H1 (cell line): ENCODE results near the gene CRISPLD2. TPM values are rescaled to one million over a fixed set of nuclear protein-coding genes. Genes with fewer than 3 reads are reported as not detected.

Source experiments
- CTCF ChIA-PET: fragments of 300-600 bp; sonication (Branson Sonifier 250); formaldehyde crosslinking; loops from one replicate; lab custom pipeline; 2021; ENCODE audit not compliant: partially characterized antibody; lab: Charles Lee
- POLR2A ChIA-PET: fragments of 300-600 bp; sonication (Branson Sonifier 250); formaldehyde crosslinking; loops from one replicate; lab custom pipeline; 2021; ENCODE audit warnings: inconsistent platforms; ENCODE audit not compliant: partially characterized antibody; lab: Charles Lee
- DNase-seq, 2 experiments: peaks; one replicate each; pipeline versions ENCODE4 v3.0.0 to v3.0.0-alpha.2; 2010 to 2022; ENCODE audit warnings: low spot score in 2 of 2, low read depth in 1 of 2, mixed read lengths in 1 of 2
- FAIRE-seq: peaks from 2 replicates; lab custom pipeline; 2011; peaks lifted over from hg19 to GRCh38; lab: Jason Lieb, UNC
- H2AFZ ChIP-seq: 2 replicates; pipeline ENCODE4 v1.8.1; 2012; ENCODE audit warnings: low read length, inconsistent platforms
- H2AK5ac ChIP-seq: 2 replicates; pipeline ENCODE4 v1.6.1; 2013; ENCODE audit warnings: low read depth, low read length
- H2BK120ac ChIP-seq: replicated peaks from 2 replicates; pipeline ENCODE3; 2013; ENCODE audit warnings: low read depth, low read length, inconsistent platforms
- H2BK12ac ChIP-seq: 2 replicates; pipeline ENCODE4 v1.6.1; 2013; ENCODE audit warnings: low read depth, low read length
- H2BK15ac ChIP-seq: 2 replicates; pipeline ENCODE4 v1.6.1; 2013; ENCODE audit warnings: low read length
- H2BK20ac ChIP-seq: 2 replicates; pipeline ENCODE4 v1.6.1; 2013; ENCODE audit warnings: low read length
- H2BK5ac ChIP-seq: 2 replicates; pipeline ENCODE4 v1.6.1; 2013; ENCODE audit warnings: low read depth, low read length
- H3K14ac ChIP-seq: 2 replicates; pipeline ENCODE4 v1.6.1; 2013; ENCODE audit warnings: inconsistent platforms; ENCODE audit not compliant: insufficient read length
- H3K18ac ChIP-seq: 2 replicates; pipeline ENCODE4 v1.6.1; 2013; ENCODE audit warnings: low read length; ENCODE audit errors: extremely low read depth
- H3K23ac ChIP-seq: 2 replicates; pipeline ENCODE4 v1.6.1; 2013; ENCODE audit warnings: inconsistent platforms; ENCODE audit not compliant: insufficient read length
- H3K23me2 ChIP-seq: 2 replicates; pipeline ENCODE4 v1.6.1; 2013; ENCODE audit warnings: low read depth, low read length
- H3K27ac ChIP-seq: 2 replicates; pipeline ENCODE4 v1.6.1; 2011; ENCODE audit warnings: low read depth, low read length, inconsistent platforms
- H3K27me3 ChIP-seq, 4 experiments: replicated peaks in 1 of 4; 1 replicate in 1 of 4; 2 replicates in 3 of 4; pipeline versions ENCODE4 v1.6.1 to v1.8.1; 2011 to 2013; ENCODE audit warnings: low read length in 3 of 4, mild to moderate bottlenecking in 3 of 4, inconsistent platforms in 2 of 4, mixed read lengths in 2 of 4, moderate library complexity in 1 of 4; ENCODE audit not compliant: control insufficient read depth in 3 of 4, insufficient read depth in 3 of 4; ENCODE audit errors: extremely low read depth in 1 of 4
- H3K36me3 ChIP-seq, 4 experiments: 2 replicates each; pipeline versions ENCODE4 v1.6.1 to v1.8.1; 2011 to 2013; ENCODE audit warnings: mild to moderate bottlenecking in 4 of 4, low read length in 3 of 4, moderate library complexity in 2 of 4, control low read depth in 1 of 4, inconsistent platforms in 1 of 4; ENCODE audit not compliant: insufficient read depth in 4 of 4, control insufficient read depth in 2 of 4
- H3K4ac ChIP-seq: replicated peaks from 2 replicates; pipeline ENCODE3; 2013; ENCODE audit warnings: low read length, low read depth, mixed read lengths, inconsistent platforms; ENCODE audit not compliant: insufficient read length
- H3K4me1 ChIP-seq, 4 experiments: replicated peaks in 1 of 4; 1 replicate in 1 of 4; 2 replicates in 3 of 4; pipeline versions ENCODE4 v1.6.1 to v1.8.1; 2011 to 2013; ENCODE audit warnings: low read length in 3 of 4, inconsistent platforms in 2 of 4, mixed read lengths in 1 of 4; ENCODE audit not compliant: insufficient read depth in 4 of 4, control insufficient read depth in 3 of 4
- H3K4me2 ChIP-seq, 2 experiments: 2 replicates each; pipeline versions ENCODE4 v1.6.1 to v1.8.1; 2011 to 2013; ENCODE audit warnings: low read depth in 2 of 2, low read length in 2 of 2, control low read depth in 1 of 2, inconsistent platforms in 1 of 2, mild to moderate bottlenecking in 1 of 2; ENCODE audit not compliant: insufficient read depth in 1 of 2
- H3K4me3 ChIP-seq, 4 experiments: fragments of 200-600, 300-600 bp in 1 of 4; sonication (generic), shearing (Covaris generic), sonication (Bioruptor Twin) in 1 of 4; 2 replicates each; pipeline versions ENCODE4 v1.5.1 to v1.8.1; 2011 to 2016; ENCODE audit warnings: low read length in 4 of 4, low read depth in 3 of 4, control low read depth in 2 of 4, inconsistent platforms in 2 of 4, mild to moderate bottlenecking in 2 of 4, mixed read lengths in 1 of 4, moderate library complexity in 1 of 4; ENCODE audit not compliant: insufficient read depth in 2 of 4; ENCODE audit errors: extremely low read depth in 1 of 4
- H3K56ac ChIP-seq: replicated peaks from 2 replicates; pipeline ENCODE3; 2013; ENCODE audit warnings: low read depth, mild to moderate bottlenecking, mixed read lengths, low read length, inconsistent platforms; ENCODE audit not compliant: insufficient read length
- H3K79me1 ChIP-seq: 2 replicates; pipeline ENCODE4 v1.6.1; 2013; ENCODE audit warnings: low read depth, low read length, control low read depth
- H3K79me2 ChIP-seq, 2 experiments: 2 replicates each; pipeline versions ENCODE4 v1.6.1 to v1.8.1; 2012 to 2013; ENCODE audit warnings: low read length in 2 of 2, mild to moderate bottlenecking in 2 of 2, inconsistent platforms in 1 of 2; ENCODE audit not compliant: insufficient read depth in 2 of 2, control insufficient read depth in 1 of 2
- H3K9ac ChIP-seq, 4 experiments: replicated peaks in 1 of 4; 1 replicate in 1 of 4; 2 replicates in 3 of 4; pipeline versions ENCODE4 v1.6.1 to v1.8.1; 2011 to 2013; ENCODE audit warnings: low read depth in 3 of 4, low read length in 3 of 4, control low read depth in 2 of 4, mild to moderate bottlenecking in 2 of 4, moderate library complexity in 2 of 4, inconsistent platforms in 1 of 4; ENCODE audit errors: extremely low read depth in 1 of 4
- H3K9me3 ChIP-seq, 2 experiments: 2 replicates each; pipeline versions ENCODE4 v1.6.1 to v1.8.1; 2012 to 2013; ENCODE audit warnings: mild to moderate bottlenecking in 2 of 2, moderate library complexity in 2 of 2, control low read depth in 1 of 2, inconsistent platforms in 1 of 2, low read depth in 1 of 2, low read length in 1 of 2, mixed read lengths in 1 of 2; ENCODE audit not compliant: insufficient read depth in 2 of 2
- H4K20me1 ChIP-seq, 2 experiments: replicated peaks in 1 of 2; 2 replicates each; pipeline versions ENCODE3 to v1.8.1; 2011 to 2013; ENCODE audit warnings: inconsistent platforms in 2 of 2, low read length in 2 of 2, mild to moderate bottlenecking in 1 of 2; ENCODE audit not compliant: insufficient read depth in 2 of 2, control insufficient read depth in 1 of 2
- H4K5ac ChIP-seq: 2 replicates; pipeline ENCODE4 v1.6.1; 2013; ENCODE audit warnings: low read length, low read depth, mixed read lengths, inconsistent platforms; ENCODE audit not compliant: insufficient read length
- H4K8ac ChIP-seq: 2 replicates; pipeline ENCODE4 v1.8.0; 2013; ENCODE audit warnings: mild to moderate bottlenecking, moderate library complexity, low read length, inconsistent platforms; ENCODE audit not compliant: insufficient read depth; ENCODE audit errors: extremely low read depth
- H4K91ac ChIP-seq: replicated peaks from 2 replicates; pipeline ENCODE3; 2013; ENCODE audit warnings: low read length, mixed read lengths, inconsistent platforms; ENCODE audit not compliant: insufficient read length
- EGR1 ChIP-seq: IDR thresholded peaks from 2 replicates; pipeline ENCODE4 v1.6.1; 2011; ENCODE audit warnings: low read depth, low read length, borderline replicate concordance
- SUZ12 ChIP-seq: fragments of 200-600 bp; sonication (generic); IDR thresholded peaks from 2 replicates; pipeline ENCODE4 v1.6.1; 2012; ENCODE audit warnings: mild to moderate bottlenecking, inconsistent platforms, low read length, moderate library complexity, mixed read lengths
- YY1 ChIP-seq: IDR thresholded peaks from 2 replicates; pipeline ENCODE4 v1.6.1; 2011; ENCODE audit warnings: low read depth, mild to moderate bottlenecking, low read length
- WGBS, 2 experiments: shearing (Covaris generic) in 1 of 2; methylation state at CpG; one replicate each; pipeline versions ENCODE4 v1.1.6 to v1.1.7; 2013 to 2015; ENCODE audit warnings: low lambda C conversion rate in 2 of 2, mixed read lengths in 2 of 2, inconsistent platforms in 1 of 2, low coverage in 1 of 2, missing lambda C conversion rate in 1 of 2; ENCODE audit not compliant: insufficient replicate concordance in 2 of 2, insufficient coverage in 1 of 2, insufficient read length in 1 of 2; ENCODE audit errors: extremely low coverage in 1 of 2, missing lambda C conversion rate in 1 of 2; 5-methylcytosine and 5-hydroxymethylcytosine counted together
- polyA plus RNA-seq, 7 experiments: library from polyadenylated mRNA; depleted of rRNA in 3 of 7; stranded (reverse) in 5 of 7; unstranded in 2 of 7; fragments of >200 nt in 5 of 7; fragments of 200-250 nt in 2 of 7; gene quantifications; 1 replicate in 5 of 7; 2 replicates in 1 of 7; 4 replicates in 1 of 7; pipeline versions ENCODE4 v1.2.1 to v1.2.3, GENCODE V29; 2011 to 2013; ENCODE audit warnings: missing spikeins in 2 of 7, mixed read lengths in 2 of 7
- total RNA-seq: library from RNA; stranded (reverse); fragmentation: NEBNext Ultra II Directional; extraction: Animal tissue kit (Norgen Biotek cat#: 25700); gene quantifications from 2 replicates; pipeline ENCODE4 v1.2.1, GENCODE V29; 2021

CRISPLD2 gene
- total and polyA plus RNA-seq, 2 of the 8 experiments (the other 6 are each of a cell fraction or from before 2014, with no cell fraction given), result 2.7 to 5.1 TPM

- Histone ChIP-seq H3K79me1 (0 out of 2 replicates have a peak, but pooled peaks cover 2% of the 10 kb centered on the region), H3K79me2 (no peaks in the 10 kb centered on the region), H2BK15ac (no peak overlapping the region), H3K4ac (no peak overlapping the region), H2BK120ac (no peak overlapping the region), H3K14ac (no peak overlapping the region), H3K4me1 (no peaks in the 10 kb centered on the region), H4K91ac (no peak overlapping the region), H2BK5ac (no peak overlapping the region), H3K9me3 (no peaks in the 10 kb centered on the region), H3K23ac (no peak overlapping the region), H3K56ac (no peak overlapping the region), H3K27ac (no peak overlapping the region), H4K8ac (no peak overlapping the region), H4K20me1 (no peaks in the 10 kb centered on the region), H2BK12ac (no peak overlapping the region), H3K4me3 (no peak overlapping the region), H3K36me3 (no peaks in the 10 kb centered on the region), H3K9ac (no peak overlapping the region), H4K5ac (no peak overlapping the region), H3K18ac (no peak overlapping the region), H3K23me2 (no peaks in the 10 kb centered on the region), H2AFZ (no peak overlapping the region), H2AK5ac (no peak overlapping the region), H3K4me2 (no peak overlapping the region), H2BK20ac (no peak overlapping the region), H3K27me3 (no peaks in the 10 kb centered on the region)
- POLR2A ChIA-PET, result no interaction called here
- WGBS, 2 experiments, result 90% methylated on average over 5 of the region's 5 CpGs; no CpG with 5 or more reads in 1 of the 2 experiments
- no peak for FAIRE-seq
- no peak for DNase-seq
- CTCF ChIA-PET, result interaction anchor here (0.6 to 1.5 kb wide), 6 partner anchors 10 to 165 kb away, joined by 3 to 7 read pairs (median 3); no protein-coding TSS in a partner anchor
- TF ChIP-seq YY1, result no peak
- no peak for TF ChIP-seq SUZ12
- no peak for TF ChIP-seq EGR1
Observed at GRCh38 chr16:84787263-84787622, 32.5 kb upstream of the CRISPLD2 start.
